Neuronal stem cell (in vitro differentiated cells): ENCODE results near the gene VGLL2.
A peak's percentile ranks its signal among the peaks of the same experiment; 100 is the strongest.

Experiments used
- DNase-seq: peaks from one replicate; pipeline ENCODE4 v3.0.0-alpha.2; 2013; ENCODE audit warnings: low spot score
- H2AFZ ChIP-seq: one replicate; pipeline ENCODE4 v1.6.1; 2013; ENCODE audit warnings: mild to moderate bottlenecking, low read length, inconsistent platforms
- H2AK5ac ChIP-seq: 2 replicates; pipeline ENCODE4 v1.6.1; 2013; ENCODE audit warnings: low read depth, mild to moderate bottlenecking, inconsistent platforms, low read length, moderate library complexity, mixed read lengths
- H2BK120ac ChIP-seq: 2 replicates; pipeline ENCODE4 v1.6.1; 2013; ENCODE audit warnings: low read depth, mild to moderate bottlenecking, inconsistent platforms, low read length, moderate library complexity, mixed read lengths
- H2BK12ac ChIP-seq: one replicate; pipeline ENCODE4 v1.6.1; 2013; ENCODE audit warnings: low read length, inconsistent platforms
- H2BK15ac ChIP-seq: 2 replicates; pipeline ENCODE4 v1.6.1; 2013; ENCODE audit warnings: mild to moderate bottlenecking, low read length, inconsistent platforms, mixed read lengths
- H2BK5ac ChIP-seq: one replicate; pipeline ENCODE4 v1.6.1; 2013; ENCODE audit warnings: inconsistent platforms, mild to moderate bottlenecking, low read length, moderate library complexity
- H3K14ac ChIP-seq: one replicate; pipeline ENCODE4 v1.6.1; 2013; ENCODE audit warnings: low read length, inconsistent platforms
- H3K18ac ChIP-seq: 2 replicates; pipeline ENCODE4 v1.6.1; 2013; ENCODE audit warnings: low read length, inconsistent platforms
- H3K23ac ChIP-seq: 2 replicates; pipeline ENCODE4 v1.6.1; 2013; ENCODE audit warnings: low read depth, mild to moderate bottlenecking, mixed read lengths, low read length, inconsistent platforms; ENCODE audit not compliant: poor library complexity
- H3K27ac ChIP-seq: replicated peaks from 3 replicates; pipeline ENCODE4 v1.5.1; 2013; ENCODE audit warnings: low read length, inconsistent platforms
- H3K27me3 ChIP-seq, 3 experiments: 2 replicates each; pipeline ENCODE4 v1.6.1; 2013; ENCODE audit warnings: low read length in 3 of 3, mild to moderate bottlenecking in 2 of 3, inconsistent platforms in 1 of 3, low read depth in 1 of 3, mixed read lengths in 1 of 3, moderate library complexity in 1 of 3; ENCODE audit not compliant: control insufficient read depth in 3 of 3, insufficient read depth in 3 of 3
- H3K36me3 ChIP-seq, 2 donors: replicated peaks in 1 of 2; 2 replicates each; pipeline ENCODE4 v1.6.1; 2013; ENCODE audit warnings: low read length in 2 of 2; ENCODE audit not compliant: control insufficient read depth in 2 of 2, insufficient read depth in 2 of 2
- H3K4ac ChIP-seq: 2 replicates; pipeline ENCODE4 v1.6.1; 2013; ENCODE audit warnings: inconsistent platforms, mild to moderate bottlenecking, low read length, moderate library complexity
- H3K4me1 ChIP-seq, 2 donors: 1 replicate in 1 of 2; 2 replicates in 1 of 2; pipeline ENCODE4 v1.6.1; 2013; ENCODE audit warnings: low read length in 2 of 2, low read depth in 1 of 2; ENCODE audit not compliant: control insufficient read depth in 2 of 2, insufficient read depth in 1 of 2
- H3K4me2 ChIP-seq: one replicate; pipeline ENCODE4 v1.6.1; 2013; ENCODE audit warnings: mild to moderate bottlenecking, low read length, inconsistent platforms; ENCODE audit not compliant: insufficient read depth, poor library complexity, severe bottlenecking
- H3K4me3 ChIP-seq, 2 donors: 2 replicates each; pipeline ENCODE4 v1.5.1; 2013; ENCODE audit warnings: low read length in 2 of 2, mild to moderate bottlenecking in 2 of 2, inconsistent platforms in 1 of 2, moderate library complexity in 1 of 2
- H3K79me1 ChIP-seq: one replicate; pipeline ENCODE4 v1.6.1; 2013; ENCODE audit warnings: low read depth, mild to moderate bottlenecking, inconsistent platforms, low read length, moderate library complexity
- H3K9ac ChIP-seq: one replicate; pipeline ENCODE4 v1.6.1; 2013; ENCODE audit warnings: mild to moderate bottlenecking, low read depth, low read length, inconsistent platforms; ENCODE audit not compliant: poor library complexity
- H3K9me3 ChIP-seq, 2 donors: replicated peaks in 1 of 2; 2 replicates each; pipeline versions ENCODE3 to v1.6.1; 2013; ENCODE audit warnings: low read length in 2 of 2, mild to moderate bottlenecking in 2 of 2, inconsistent platforms in 1 of 2, low read depth in 1 of 2, mixed read lengths in 1 of 2, moderate library complexity in 1 of 2; ENCODE audit not compliant: control insufficient read depth in 2 of 2, insufficient read depth in 1 of 2
- H4K8ac ChIP-seq: one replicate; pipeline ENCODE4 v1.6.1; 2013; ENCODE audit warnings: low read depth, mild to moderate bottlenecking, inconsistent platforms, low read length, moderate library complexity
- H4K91ac ChIP-seq: one replicate; pipeline ENCODE4 v1.6.1; 2013; ENCODE audit warnings: low read length, low read depth, mild to moderate bottlenecking, inconsistent platforms; ENCODE audit not compliant: poor library complexity
- WGBS, 2 donors: extraction: QIAGEN DNeasy Blood & Tissue Kit; methylation state at CpG; one replicate each; pipeline ENCODE4 v1.1.7; 2013; ENCODE audit warnings: missing lambda C conversion rate in 2 of 2, mixed read lengths in 1 of 2; ENCODE audit not compliant: insufficient read length in 2 of 2, insufficient replicate concordance in 1 of 2; ENCODE audit errors: extremely low coverage in 2 of 2; 5-methylcytosine and 5-hydroxymethylcytosine counted together

VGLL2 gene

GRCh38 chr6:117270843-117271507 lies 5.6 kb downstream of the VGLL2 start:
- H2BK5ac ChIP-seq = no peak overlapping the region
- H4K8ac ChIP-seq = no peak overlapping the region
- no peak overlapping the region for H4K91ac ChIP-seq
- no peaks in the 10 kb centered on the region for H3K9me3 ChIP-seq
- no peak for DNase-seq
- peak overlapping the region in 1 of 2 donors; percentile 75 for H3K4me3 ChIP-seq
- H2BK15ac ChIP-seq = no peak overlapping the region
- no peak overlapping the region for H3K18ac ChIP-seq
- no peak overlapping the region for H3K27ac ChIP-seq
- H2AK5ac ChIP-seq = no peak overlapping the region
- no peak overlapping the region for H3K9ac ChIP-seq
- WGBS, 2 donors = no CpG with 5 or more reads among the region's 48 CpGs
- no peaks in the 10 kb centered on the region for H3K36me3 ChIP-seq
- H2BK120ac ChIP-seq = no peak overlapping the region
- no peak overlapping the region for H2BK12ac ChIP-seq
- no peak overlapping the region for H3K23ac ChIP-seq
- H3K27me3 ChIP-seq = peaks cover 35 to 99% (median 59%) of the 10 kb centered on the region in 3 experiments
- H3K4me1 ChIP-seq = peaks cover 0 to 8% of the 10 kb centered on the region in 2 donors
- no peak overlapping the region for H3K4ac ChIP-seq
- no peaks in the 10 kb centered on the region for H3K79me1 ChIP-seq
- H3K4me2 ChIP-seq = peak overlapping the region; percentile 96
- peak overlapping the region; percentile 82 for H3K14ac ChIP-seq
- peak overlapping the region; percentile 82 for H2AFZ ChIP-seq

- H3K27me3 ChIP-seq = peaks cover 26 to 93% (median 47%) of the 10 kb centered on the region in 3 experiments
- no peak overlapping the region for H4K8ac ChIP-seq
- no CpG with 5 or more reads among the region's 8 CpGs for whole genome bisulfite sequencing, 2 donors
- no peak overlapping the region for H2BK12ac ChIP-seq
- no peaks in the 10 kb centered on the region for H3K79me1 ChIP-seq
- H2BK120ac ChIP-seq = no peak overlapping the region
- H3K23ac ChIP-seq = no peak overlapping the region
- H3K4me3 ChIP-seq = no peak overlapping the region
- no peak overlapping the region for H3K27ac ChIP-seq
- H3K14ac ChIP-seq = no peak overlapping the region
- no peak overlapping the region for H3K9ac ChIP-seq
- no peak overlapping the region for H2AK5ac ChIP-seq
- no peak overlapping the region for H2AFZ ChIP-seq
- no peak overlapping the region for H3K4me2 ChIP-seq
- peaks cover 0 to 7% of the 10 kb centered on the region in 2 donors for H3K4me1 ChIP-seq
- H3K4ac ChIP-seq = no peak overlapping the region
- no peak for DNase-seq
- no peak overlapping the region for H2BK5ac ChIP-seq
- no peak overlapping the region for H3K18ac ChIP-seq
- H3K9me3 ChIP-seq = no peaks in the 10 kb centered on the region
- no peak overlapping the region for H4K91ac ChIP-seq
- no peak overlapping the region for H2BK15ac ChIP-seq
- no peaks in the 10 kb centered on the region for H3K36me3 ChIP-seq
These were observed 6.9 kb downstream of the VGLL2 start for GRCh38 chr6:117272032-117272866.

GRCh38 chr6:117272891-117273290 lies 7.5 kb downstream of the VGLL2 start:
- H3K4me2 ChIP-seq = no peak overlapping the region
- H2BK5ac ChIP-seq = no peak overlapping the region
- H2AFZ ChIP-seq = no peak overlapping the region
- H3K23ac ChIP-seq = no peak overlapping the region
- no CpG with 5 or more reads among the region's 1 CpG for WGBS, 2 donors
- H3K14ac ChIP-seq = no peak overlapping the region
- no peaks in the 10 kb centered on the region for H3K79me1 ChIP-seq
- peaks cover 0 to 7% of the 10 kb centered on the region in 2 donors for H3K4me1 ChIP-seq
- H4K91ac ChIP-seq = no peak overlapping the region
- no peaks in the 10 kb centered on the region for H3K9me3 ChIP-seq
- no peak overlapping the region for H3K4ac ChIP-seq
- no peak overlapping the region for H3K18ac ChIP-seq
- no peak overlapping the region for H3K27ac ChIP-seq
- no peak overlapping the region for H2BK12ac ChIP-seq
- H4K8ac ChIP-seq = no peak overlapping the region
- no peak overlapping the region for H3K4me3 ChIP-seq
- H3K9ac ChIP-seq = no peak overlapping the region
- peaks cover 22 to 87% (median 41%) of the 10 kb centered on the region in 3 experiments for H3K27me3 ChIP-seq
- no peak overlapping the region for H2BK15ac ChIP-seq
- H2BK120ac ChIP-seq = no peak overlapping the region
- DNase-seq = no peak
- no peaks in the 10 kb centered on the region for H3K36me3 ChIP-seq
- H2AK5ac ChIP-seq = no peak overlapping the region

- no peak overlapping the region for H3K4me3 ChIP-seq
- no peak overlapping the region for H2BK15ac ChIP-seq
- no peak overlapping the region for H3K23ac ChIP-seq
- H2BK12ac ChIP-seq = no peak overlapping the region
- no peak for DNase-seq
- no peak overlapping the region for H4K91ac ChIP-seq
- no peak overlapping the region for H2BK120ac ChIP-seq
- peaks cover 0 to 4% of the 10 kb centered on the region in 2 donors for H3K4me1 ChIP-seq
- no CpG with 5 or more reads among the region's 9 CpGs for WGBS, 2 donors
- no peak overlapping the region for H3K27ac ChIP-seq
- no peak overlapping the region for H2BK5ac ChIP-seq
- no peak overlapping the region for H3K4me2 ChIP-seq
- H2AK5ac ChIP-seq = no peak overlapping the region
- H3K4ac ChIP-seq = no peak overlapping the region
- H3K9ac ChIP-seq = no peak overlapping the region
- H3K14ac ChIP-seq = no peak overlapping the region
- no peak overlapping the region for H2AFZ ChIP-seq
- H3K79me1 ChIP-seq = no peaks in the 10 kb centered on the region
- no peaks in the 10 kb centered on the region for H3K9me3 ChIP-seq
- H3K36me3 ChIP-seq = no peaks in the 10 kb centered on the region
- H4K8ac ChIP-seq = no peak overlapping the region
- no peak overlapping the region for H3K18ac ChIP-seq
- H3K27me3 ChIP-seq = peaks cover 9 to 64% (median 18%) of the 10 kb centered on the region in 3 experiments
These were observed 9.8 kb downstream of the VGLL2 start for GRCh38 chr6:117275205-117275604.
